Lung (tissue), 12 donors: ENCODE measurements around the gene TPRN. TPM values are rescaled to one million over a fixed set of nuclear protein-coding genes. Genes with fewer than 3 reads are reported as not detected.

ENCODE experiments used
- ATAC-seq: fragments of 200-7000 bp; cut with Tn5 transposase; one replicate; pipeline ENCODE4 v1.9.1; 2020; ENCODE audit warnings: moderate number of reproducible peaks; ENCODE audit not compliant: insufficient read depth, low FRiP score
- DNase-seq, 3 donors: peaks; one replicate each; pipeline ENCODE4 v3.0.0-alpha.2; 2013 to 2017
- H3K27ac ChIP-seq, 2 donors: one replicate each; pipeline ENCODE4 v1.5.1; 2013; ENCODE audit warnings: mild to moderate bottlenecking in 2 of 2, moderate library complexity in 2 of 2, control low read depth in 1 of 2, inconsistent platforms in 1 of 2, low read depth in 1 of 2, low read length in 1 of 2
- H3K27me3 ChIP-seq, 3 donors: one replicate each; pipeline ENCODE4 v1.5.1; 2013; ENCODE audit warnings: low read length in 2 of 3; ENCODE audit not compliant: control insufficient read depth in 3 of 3, insufficient read depth in 3 of 3
- H3K36me3 ChIP-seq, 4 donors: one replicate each; pipeline ENCODE4 v1.5.1; 2013; ENCODE audit warnings: low read length in 4 of 4, mild to moderate bottlenecking in 1 of 4, moderate library complexity in 1 of 4; ENCODE audit not compliant: control insufficient read depth in 4 of 4, insufficient read depth in 4 of 4
- H3K4me1 ChIP-seq, 5 donors: one replicate each; pipeline ENCODE4 v1.5.1; 2013; ENCODE audit warnings: low read length in 5 of 5, mild to moderate bottlenecking in 2 of 5, moderate library complexity in 1 of 5; ENCODE audit not compliant: control insufficient read depth in 5 of 5, insufficient read depth in 5 of 5
- H3K4me3 ChIP-seq: one replicate; pipeline ENCODE4 v1.5.1; 2013; ENCODE audit warnings: mild to moderate bottlenecking, control low read depth, moderate library complexity
- H3K9ac ChIP-seq, 2 donors: one replicate each; pipeline ENCODE4 v1.5.1; 2013; ENCODE audit warnings: low read length in 2 of 2, control low read depth in 1 of 2; ENCODE audit not compliant: insufficient read depth in 1 of 2
- H3K9me3 ChIP-seq, 4 donors: one replicate each; pipeline ENCODE4 v1.5.1; 2013; ENCODE audit warnings: low read length in 3 of 4, mild to moderate bottlenecking in 1 of 4, moderate library complexity in 1 of 4; ENCODE audit not compliant: control insufficient read depth in 4 of 4, insufficient read depth in 3 of 4
- WGBS, 2 donors: extraction: QIAGEN DNeasy Blood & Tissue Kit; methylation state at CpG; one replicate each; pipeline ENCODE4 v1.1.7; 2013; 5-methylcytosine and 5-hydroxymethylcytosine counted together
- polyA plus RNA-seq, 2 donors: library from polyadenylated mRNA; stranded (reverse); fragments of 200-250 nt; gene quantifications; one replicate each; pipeline ENCODE4 v1.2.1, GENCODE V29; 2013
- total RNA-seq, 2 donors: library from RNA; depleted of rRNA in 1 of 2; stranded (reverse); fragments of >200 nt in 1 of 2; gene quantifications; one replicate each; pipeline ENCODE4 v1.2.1, GENCODE V29; 2014 to 2021
- TF ChIP-seq, protein P1 (sequence below): IDR thresholded peaks from 2 replicates; pipeline ENCODE4 v1.5.1; 2012; ENCODE audit warnings: mild to moderate bottlenecking; ENCODE audit errors: control extremely low read depth, extremely low read depth
- donor health status: control.
- donor health status: control.
- donor health status: Bipolar disorder and iron deficiency.
- donor health status: healthy.
- donor health status: DM: yes; HTN: yes; CAD: no.

The TPRN gene
- total and polyA plus RNA-seq, 4 donors = 8.9 to 30.6 (median 15.5) TPM

DNA sequence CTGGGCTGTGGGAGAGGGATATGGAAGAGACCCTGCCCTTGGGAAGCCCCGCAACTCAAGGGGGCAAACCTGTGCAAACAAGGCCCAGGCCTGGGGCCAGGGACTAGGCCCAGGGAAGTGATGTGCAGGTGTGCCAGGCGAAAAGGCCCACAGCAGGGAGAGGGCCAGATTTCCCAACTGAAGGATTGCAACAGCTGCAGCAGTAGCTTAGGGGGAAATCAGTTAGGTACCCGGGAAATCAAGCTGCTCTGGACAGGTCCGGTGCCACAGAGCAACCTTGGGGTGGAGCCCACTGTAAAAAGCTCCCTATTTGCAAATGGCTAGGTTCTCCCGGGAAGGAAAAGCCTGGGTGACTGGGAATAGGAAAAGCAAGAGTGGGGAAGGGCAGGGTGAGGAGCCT lies 51.2 kb downstream of the TPRN start:
- TF ChIP-seq, protein P1, sequence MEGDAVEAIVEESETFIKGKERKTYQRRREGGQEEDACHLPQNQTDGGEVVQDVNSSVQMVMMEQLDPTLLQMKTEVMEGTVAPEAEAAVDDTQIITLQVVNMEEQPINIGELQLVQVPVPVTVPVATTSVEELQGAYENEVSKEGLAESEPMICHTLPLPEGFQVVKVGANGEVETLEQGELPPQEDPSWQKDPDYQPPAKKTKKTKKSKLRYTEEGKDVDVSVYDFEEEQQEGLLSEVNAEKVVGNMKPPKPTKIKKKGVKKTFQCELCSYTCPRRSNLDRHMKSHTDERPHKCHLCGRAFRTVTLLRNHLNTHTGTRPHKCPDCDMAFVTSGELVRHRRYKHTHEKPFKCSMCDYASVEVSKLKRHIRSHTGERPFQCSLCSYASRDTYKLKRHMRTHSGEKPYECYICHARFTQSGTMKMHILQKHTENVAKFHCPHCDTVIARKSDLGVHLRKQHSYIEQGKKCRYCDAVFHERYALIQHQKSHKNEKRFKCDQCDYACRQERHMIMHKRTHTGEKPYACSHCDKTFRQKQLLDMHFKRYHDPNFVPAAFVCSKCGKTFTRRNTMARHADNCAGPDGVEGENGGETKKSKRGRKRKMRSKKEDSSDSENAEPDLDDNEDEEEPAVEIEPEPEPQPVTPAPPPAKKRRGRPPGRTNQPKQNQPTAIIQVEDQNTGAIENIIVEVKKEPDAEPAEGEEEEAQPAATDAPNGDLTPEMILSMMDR = no peak
- Histone ChIP-seq H3K4me3 (no peak overlapping the region), H3K27ac (no peak overlapping the region), H3K27me3 (peaks cover 4 to 22% (median 7%) of the 10 kb centered on the region in 3 donors), H3K36me3 (no peaks in the 10 kb centered on the region), H3K9ac (no peak overlapping the region), H3K9me3 (no peaks in the 10 kb centered on the region), H3K4me1 (no peaks in the 10 kb centered on the region)
- no peak for ATAC-seq
- no peak for DNase-seq
- WGBS, 2 donors = 75 to 84% methylated on average over 5 of the region's 5 CpGs

DNA sequence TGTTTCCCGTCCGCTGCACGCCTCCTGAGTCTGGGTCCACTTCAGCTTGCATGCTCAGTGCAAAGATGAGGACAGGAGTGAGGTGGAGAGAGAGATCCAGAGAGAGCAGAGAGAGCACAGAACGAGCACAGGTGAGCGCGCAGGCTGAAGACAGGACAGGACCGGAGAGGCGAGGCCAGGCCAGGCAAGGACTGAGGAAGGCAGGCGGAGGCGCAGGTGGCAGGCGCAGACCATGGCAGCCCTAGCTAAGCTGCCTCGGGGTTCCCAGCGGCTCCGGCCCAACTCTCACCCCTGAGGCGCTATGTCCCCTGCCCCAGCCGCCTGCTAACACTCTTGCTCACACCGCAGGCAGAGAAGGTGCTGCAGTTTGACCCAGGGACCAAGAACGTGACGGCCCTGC lies 51.9 kb downstream of the TPRN start:
- Histone ChIP-seq H3K9me3 (no peaks in the 10 kb centered on the region), H3K9ac (no peak overlapping the region), H3K27me3 (peaks cover 4 to 22% (median 7%) of the 10 kb centered on the region in 3 donors), H3K4me3 (no peak overlapping the region), H3K36me3 (no peaks in the 10 kb centered on the region), H3K4me1 (no peaks in the 10 kb centered on the region), H3K27ac (no peak overlapping the region)
- no peak for ATAC-seq
- DNase-seq = no peak
- WGBS, 2 donors = 81 to 86% methylated on average over 19 of the region's 19 CpGs
- TF ChIP-seq, protein P1 = no peak

DNA sequence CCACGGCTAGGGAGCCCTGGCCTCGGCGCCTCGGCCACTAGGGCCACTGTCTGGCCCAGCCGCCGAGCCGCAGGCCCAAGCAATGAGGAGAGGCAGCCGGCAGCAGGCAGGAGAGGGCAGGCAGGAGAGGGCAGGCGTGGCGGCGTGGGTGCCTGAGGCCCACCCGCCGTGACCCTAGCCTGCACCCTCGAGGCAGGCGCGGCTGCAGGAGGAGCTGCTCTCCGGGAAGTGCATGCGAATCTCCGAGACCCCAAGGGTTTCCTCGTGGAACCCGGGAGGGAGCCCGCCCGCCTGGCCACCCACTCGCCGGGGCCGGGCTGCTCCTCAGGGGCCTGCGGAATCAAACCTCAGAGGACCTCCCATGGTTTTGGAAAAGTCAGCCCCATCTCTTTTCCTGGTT lies 52.3 kb downstream of the TPRN start:
- Histone ChIP-seq H3K4me3 (no peak overlapping the region), H3K9me3 (no peaks in the 10 kb centered on the region), H3K27ac (no peak overlapping the region), H3K36me3 (no peaks in the 10 kb centered on the region), H3K4me1 (no peaks in the 10 kb centered on the region), H3K27me3 (peaks cover 3 to 18% (median 7%) of the 10 kb centered on the region in 3 donors), H3K9ac (no peak overlapping the region)
- 70 to 78% methylated on average over 27 of the region's 27 CpGs for WGBS, 2 donors
- ATAC-seq (no peak), DNase-seq (no peak)
- TF ChIP-seq, protein P1 = no peak

DNA sequence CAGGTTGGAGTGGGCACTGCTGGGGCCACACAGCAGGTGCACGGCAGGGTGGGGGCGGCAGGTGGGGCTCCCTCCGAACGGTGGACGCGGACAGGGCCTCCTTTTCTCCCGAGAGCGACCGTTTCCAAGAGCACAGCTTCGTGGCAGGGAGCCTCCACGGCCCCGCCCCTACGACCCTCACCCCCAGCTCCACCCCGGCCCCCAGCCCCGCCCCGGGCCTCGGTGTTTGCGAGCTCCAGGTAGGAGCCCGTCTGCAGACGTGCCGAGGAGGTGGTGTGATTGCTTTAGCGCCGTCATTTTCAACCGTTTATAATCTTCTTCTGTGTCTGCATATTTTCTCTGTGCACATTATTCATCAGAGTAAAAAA lies 52.8 kb downstream of the TPRN start:
- peaks cover 0 to 14% (median 7%) of the 10 kb centered on the region in 3 donors for H3K27me3 ChIP-seq
- no peaks in the 10 kb centered on the region for H3K36me3 ChIP-seq
- no peak overlapping the region for H3K27ac ChIP-seq
- no peak overlapping the region for H3K4me3 ChIP-seq
- ATAC-seq (no peak), DNase-seq (no peak)
- no peak overlapping the region for H3K9ac ChIP-seq
- WGBS, 2 donors = 29 to 31% methylated on average over 24 of the region's 24 CpGs
- H3K4me1 ChIP-seq = no peaks in the 10 kb centered on the region
- H3K9me3 ChIP-seq = no peaks in the 10 kb centered on the region
- TF ChIP-seq, protein P1 = no peak
